ENCODE results near the gene HS2ST1. TPM values are rescaled to one million over a fixed set of nuclear protein-coding genes. Genes with fewer than 3 reads are reported as not detected.

Gene HS2ST1
- total and polyA plus RNA-seq, 2 experiments from 2014 or later = 6.7 to 17.1 TPM

DNA sequence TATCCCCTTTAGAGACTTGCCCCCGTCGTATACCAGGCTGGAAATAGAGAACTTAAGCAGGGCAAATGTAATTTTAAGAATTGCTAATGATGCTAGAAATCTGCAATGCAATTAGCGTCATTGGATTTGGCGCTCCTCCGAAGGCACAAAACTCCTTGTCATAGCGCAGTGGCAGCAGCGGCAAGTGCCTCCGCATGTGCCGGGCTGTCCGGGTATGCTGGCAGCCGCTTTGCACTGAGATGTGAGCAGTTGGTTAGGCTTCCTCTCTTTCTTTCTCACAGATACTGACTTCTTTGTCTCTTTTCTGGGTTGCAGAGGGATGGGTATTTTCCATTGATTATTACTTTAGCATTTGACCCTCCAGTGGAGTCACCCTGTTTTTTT, 220.9 kb downstream of the HS2ST1 start (continued):
- TF ChIP-seq, protein P1, sequence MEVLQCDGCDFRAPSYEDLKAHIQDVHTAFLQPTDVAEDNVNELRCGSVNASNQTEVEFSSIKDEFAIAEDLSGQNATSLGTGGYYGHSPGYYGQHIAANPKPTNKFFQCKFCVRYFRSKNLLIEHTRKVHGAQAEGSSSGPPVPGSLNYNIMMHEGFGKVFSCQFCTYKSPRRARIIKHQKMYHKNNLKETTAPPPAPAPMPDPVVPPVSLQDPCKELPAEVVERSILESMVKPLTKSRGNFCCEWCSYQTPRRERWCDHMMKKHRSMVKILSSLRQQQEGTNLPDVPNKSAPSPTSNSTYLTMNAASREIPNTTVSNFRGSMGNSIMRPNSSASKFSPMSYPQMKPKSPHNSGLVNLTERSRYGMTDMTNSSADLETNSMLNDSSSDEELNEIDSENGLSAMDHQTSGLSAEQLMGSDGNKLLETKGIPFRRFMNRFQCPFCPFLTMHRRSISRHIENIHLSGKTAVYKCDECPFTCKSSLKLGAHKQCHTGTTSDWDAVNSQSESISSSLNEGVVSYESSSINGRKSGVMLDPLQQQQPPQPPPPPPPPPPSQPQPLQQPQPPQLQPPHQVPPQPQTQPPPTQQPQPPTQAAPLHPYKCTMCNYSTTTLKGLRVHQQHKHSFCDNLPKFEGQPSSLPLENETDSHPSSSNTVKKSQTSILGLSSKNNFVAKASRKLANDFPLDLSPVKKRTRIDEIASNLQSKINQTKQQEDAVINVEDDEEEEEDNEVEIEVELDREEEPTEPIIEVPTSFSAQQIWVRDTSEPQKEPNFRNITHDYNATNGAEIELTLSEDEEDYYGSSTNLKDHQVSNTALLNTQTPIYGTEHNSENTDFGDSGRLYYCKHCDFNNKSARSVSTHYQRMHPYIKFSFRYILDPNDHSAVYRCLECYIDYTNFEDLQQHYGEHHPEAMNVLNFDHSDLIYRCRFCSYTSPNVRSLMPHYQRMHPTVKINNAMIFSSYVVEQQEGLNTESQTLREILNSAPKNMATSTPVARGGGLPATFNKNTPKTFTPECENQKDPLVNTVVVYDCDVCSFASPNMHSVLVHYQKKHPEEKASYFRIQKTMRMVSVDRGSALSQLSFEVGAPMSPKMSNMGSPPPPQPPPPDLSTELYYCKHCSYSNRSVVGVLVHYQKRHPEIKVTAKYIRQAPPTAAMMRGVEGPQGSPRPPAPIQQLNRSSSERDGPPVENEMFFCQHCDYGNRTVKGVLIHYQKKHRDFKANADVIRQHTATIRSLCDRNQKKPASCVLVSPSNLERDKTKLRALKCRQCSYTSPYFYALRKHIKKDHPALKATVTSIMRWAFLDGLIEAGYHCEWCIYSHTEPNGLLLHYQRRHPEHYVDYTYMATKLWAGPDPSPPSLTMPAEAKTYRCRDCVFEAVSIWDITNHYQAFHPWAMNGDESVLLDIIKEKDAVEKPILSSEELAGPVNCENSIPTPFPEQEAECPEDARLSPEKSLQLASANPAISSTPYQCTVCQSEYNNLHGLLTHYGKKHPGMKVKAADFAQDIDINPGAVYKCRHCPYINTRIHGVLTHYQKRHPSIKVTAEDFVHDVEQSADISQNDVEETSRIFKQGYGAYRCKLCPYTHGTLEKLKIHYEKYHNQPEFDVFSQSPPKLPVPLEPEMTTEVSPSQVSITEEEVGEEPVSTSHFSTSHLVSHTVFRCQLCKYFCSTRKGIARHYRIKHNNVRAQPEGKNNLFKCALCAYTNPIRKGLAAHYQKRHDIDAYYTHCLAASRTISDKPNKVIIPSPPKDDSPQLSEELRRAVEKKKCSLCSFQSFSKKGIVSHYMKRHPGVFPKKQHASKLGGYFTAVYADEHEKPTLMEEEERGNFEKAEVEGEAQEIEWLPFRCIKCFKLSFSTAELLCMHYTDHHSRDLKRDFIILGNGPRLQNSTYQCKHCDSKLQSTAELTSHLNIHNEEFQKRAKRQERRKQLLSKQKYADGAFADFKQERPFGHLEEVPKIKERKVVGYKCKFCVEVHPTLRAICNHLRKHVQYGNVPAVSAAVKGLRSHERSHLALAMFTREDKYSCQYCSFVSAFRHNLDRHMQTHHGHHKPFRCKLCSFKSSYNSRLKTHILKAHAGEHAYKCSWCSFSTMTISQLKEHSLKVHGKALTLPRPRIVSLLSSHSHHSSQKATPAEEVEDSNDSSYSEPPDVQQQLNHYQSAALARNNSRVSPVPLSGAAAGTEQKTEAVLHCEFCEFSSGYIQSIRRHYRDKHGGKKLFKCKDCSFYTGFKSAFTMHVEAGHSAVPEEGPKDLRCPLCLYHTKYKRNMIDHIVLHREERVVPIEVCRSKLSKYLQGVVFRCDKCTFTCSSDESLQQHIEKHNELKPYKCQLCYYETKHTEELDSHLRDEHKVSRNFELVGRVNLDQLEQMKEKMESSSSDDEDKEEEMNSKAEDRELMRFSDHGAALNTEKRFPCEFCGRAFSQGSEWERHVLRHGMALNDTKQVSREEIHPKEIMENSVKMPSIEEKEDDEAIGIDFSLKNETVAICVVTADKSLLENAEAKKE (CRISPR knock-in tag; IDR thresholded peaks at IDR 0.05) = no peak
- TF ChIP-seq, protein P2, sequence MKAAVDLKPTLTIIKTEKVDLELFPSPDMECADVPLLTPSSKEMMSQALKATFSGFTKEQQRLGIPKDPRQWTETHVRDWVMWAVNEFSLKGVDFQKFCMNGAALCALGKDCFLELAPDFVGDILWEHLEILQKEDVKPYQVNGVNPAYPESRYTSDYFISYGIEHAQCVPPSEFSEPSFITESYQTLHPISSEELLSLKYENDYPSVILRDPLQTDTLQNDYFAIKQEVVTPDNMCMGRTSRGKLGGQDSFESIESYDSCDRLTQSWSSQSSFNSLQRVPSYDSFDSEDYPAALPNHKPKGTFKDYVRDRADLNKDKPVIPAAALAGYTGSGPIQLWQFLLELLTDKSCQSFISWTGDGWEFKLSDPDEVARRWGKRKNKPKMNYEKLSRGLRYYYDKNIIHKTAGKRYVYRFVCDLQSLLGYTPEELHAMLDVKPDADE (IDR thresholded peaks at IDR 0.05) = no peak
- TF ChIP-seq JUNB (IDR thresholded peaks at IDR 0.05; ENCODE audit: unreplicated experiment) = no peak

DNA sequence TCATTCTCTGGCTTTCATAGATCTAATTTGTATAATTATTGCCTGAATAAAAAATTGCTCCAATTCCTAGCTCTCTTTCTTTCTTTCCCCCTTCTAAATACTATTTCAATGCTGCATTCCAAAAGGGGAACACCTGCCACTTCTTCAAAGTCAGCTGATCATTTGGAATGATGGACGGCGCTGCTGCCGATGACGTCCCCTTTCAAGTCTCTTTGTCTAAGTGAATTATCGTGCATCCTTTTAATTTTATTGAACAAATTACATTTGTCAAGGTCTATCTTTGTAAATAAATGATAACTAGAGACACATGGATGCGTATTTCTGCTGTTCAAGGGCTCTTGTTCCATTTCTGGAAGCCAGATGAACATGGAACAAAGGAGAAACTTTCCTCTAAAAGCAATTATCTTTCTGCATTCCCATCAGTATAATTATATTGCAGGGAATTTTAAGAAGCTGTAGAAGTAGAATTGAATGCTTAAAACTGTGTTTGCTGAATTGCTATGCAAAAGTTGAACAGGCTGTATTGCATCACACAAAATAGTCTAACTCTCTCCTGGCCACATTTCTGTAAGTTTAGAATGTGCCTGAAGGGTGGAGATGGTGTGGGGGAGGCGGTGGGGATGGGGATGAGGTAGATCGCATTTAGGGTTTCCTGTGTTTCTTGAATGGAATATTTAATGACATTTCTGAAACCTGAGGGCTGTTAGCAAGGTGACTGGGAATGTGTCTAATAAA, 222.3 kb downstream of the HS2ST1 start:
- Histone ChIP-seq H3F3A (replicated peaks; ENCODE audit: low read depth) (no peaks in the 10 kb centered on the region), H2AFZ (no peak overlapping the region), H3K36me3 (ENCODE audit: insufficient read depth) (no peaks in the 10 kb centered on the region), H3K27me3 (ENCODE audit: insufficient read depth) (peaks cover 19% of the 10 kb centered on the region), H3K4me1 (ENCODE audit: insufficient read depth) (peaks cover 17% of the 10 kb centered on the region), H3K4me2 (no peak overlapping the region), H3K4me3 (no peak overlapping the region), H3K79me2 (replicated peaks; ENCODE audit: insufficient read depth) (no peaks in the 10 kb centered on the region), H3K27ac (ENCODE audit: low read depth) (no peak overlapping the region), H4K20me1 (replicated peaks; ENCODE audit: insufficient read depth) (no peaks in the 10 kb centered on the region), H3K9me2 (ENCODE audit: insufficient read depth) (0 out of 2 replicates have a peak, but pooled peaks cover 4% of the 10 kb centered on the region)
- no peaks in the 10 kb centered on the region for H3K9me3 Mint-ChIP-seq
- H3K27me3 Mint-ChIP-seq (ENCODE audit: insufficient read depth, low read depth, poor library complexity) = peaks cover 10% of the 10 kb centered on the region
- H3K4me3 Mint-ChIP-seq = no peak overlapping the region
- TF ChIP-seq STAT1 (IDR thresholded peaks at IDR 0.05; ENCODE audit: unreplicated experiment) (no peak), ZNF331 (CRISPR knock-in tag; IDR thresholded peaks at IDR 0.05; ENCODE audit: low read depth) (no peak), POLR2AphosphoS5 (IDR thresholded peaks at IDR 0.05; ENCODE audit: low read depth) (no peak)
- TF ChIP-seq, protein P2 (IDR thresholded peaks at IDR 0.05) = no peak
- H3K27ac Mint-ChIP-seq = no peak overlapping the region
- H3K36me3 Mint-ChIP-seq (ENCODE audit: low read depth) = no peaks in the 10 kb centered on the region
- peaks cover 9% of the 10 kb centered on the region; the same call in 2 of the 3 replicates for H3K4me1 Mint-ChIP-seq
- no peak for DNase-seq (ENCODE audit: low spot score)
- no peak for ATAC-seq
